GM12865 (cell line): Measurements from ENCODE around the gene VAC14.

ENCODE experiments used
- DNase-seq: peaks from one replicate; pipeline ENCODE4 v3.0.0; 2010; ENCODE audit warnings: low read depth
- H3K4me3 ChIP-seq: 2 replicates; pipeline ENCODE4 v1.5.1; 2011; ENCODE audit warnings: mild to moderate bottlenecking, low read depth, low read length, control low read depth
- CTCF ChIP-seq: IDR thresholded peaks from 2 replicates; pipeline ENCODE4 v1.5.1; 2011; ENCODE audit warnings: low read length, control low read depth, low read depth, inconsistent platforms; ENCODE audit not compliant: insufficient read depth; ENCODE audit errors: missing control alignments

The VAC14 gene

DNA sequence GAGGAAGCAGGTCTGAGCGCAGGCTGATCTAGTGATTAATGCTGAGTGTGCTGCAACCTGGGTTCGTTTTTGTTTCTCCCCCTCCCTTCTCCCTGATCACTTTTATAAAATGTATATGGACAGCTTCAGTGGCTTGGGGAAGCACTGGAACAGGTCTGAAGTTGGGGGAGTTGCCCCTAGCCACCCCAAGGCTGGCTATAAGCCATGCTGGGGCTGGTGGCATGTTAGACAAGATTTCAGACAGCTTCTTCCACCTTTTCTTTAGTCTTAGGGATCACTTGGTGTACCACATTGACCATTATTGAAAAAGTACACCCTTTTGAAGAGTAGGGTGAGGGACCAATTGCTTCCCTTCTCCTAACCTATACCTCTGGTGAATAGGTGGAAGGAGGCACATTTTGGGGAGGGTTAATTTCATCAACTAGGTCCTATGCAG is 3.8 kb upstream of the VAC14 start:
- DNase-seq = no peak
- no peak overlapping the region for H3K4me3 ChIP-seq
- no peak for TF ChIP-seq CTCF

GRCh38 chr16:70804153-70804733 is 3.3 kb upstream of the VAC14 start:
- no peak overlapping the region for H3K4me3 ChIP-seq
- no peak for TF ChIP-seq CTCF
- DNase-seq = no peak

DNA sequence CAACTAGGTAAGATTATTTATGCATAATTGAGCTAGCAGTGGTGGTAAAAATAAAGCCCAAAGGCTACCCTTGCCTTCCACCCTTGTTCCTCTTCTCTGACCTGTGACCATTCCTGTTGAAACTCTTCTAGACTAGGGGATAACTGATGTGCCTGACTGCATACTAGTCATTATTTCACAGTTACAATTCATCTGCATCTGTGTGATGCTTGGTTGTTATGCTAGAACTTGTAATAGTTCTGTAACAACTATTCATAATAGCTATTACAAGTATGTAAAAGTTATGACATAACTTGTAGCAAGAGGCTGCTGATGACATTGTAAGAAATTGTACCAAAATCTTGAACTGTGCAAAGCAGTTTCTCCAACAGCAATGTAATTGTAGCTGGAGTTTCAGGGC is 2.4 kb upstream of the VAC14 start:
- H3K4me3 ChIP-seq = no peak overlapping the region
- no peak for TF ChIP-seq CTCF
- no peak for DNase-seq

DNA sequence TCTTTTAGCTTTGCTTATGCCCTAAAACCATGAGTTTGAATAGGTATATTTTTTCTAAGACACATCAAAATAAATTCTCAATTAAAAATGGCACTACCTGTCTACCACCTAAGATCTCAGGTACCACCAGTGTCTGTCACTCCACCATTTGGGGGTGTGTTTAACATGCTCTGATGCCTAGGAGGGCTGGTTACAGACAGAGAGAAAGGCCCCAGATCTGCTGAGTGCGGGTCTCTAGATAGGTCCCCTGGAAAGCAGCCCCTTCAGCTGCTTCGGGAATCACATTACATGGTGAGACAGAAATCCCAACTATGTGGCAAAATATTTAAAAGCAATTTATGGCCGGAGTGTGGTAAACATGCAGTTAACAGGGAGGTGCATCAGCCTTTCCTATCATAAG is 653 bp upstream of the VAC14 start:
- H3K4me3 ChIP-seq = no peak overlapping the region
- no peak for TF ChIP-seq CTCF
- DNase-seq = no peak

DNA sequence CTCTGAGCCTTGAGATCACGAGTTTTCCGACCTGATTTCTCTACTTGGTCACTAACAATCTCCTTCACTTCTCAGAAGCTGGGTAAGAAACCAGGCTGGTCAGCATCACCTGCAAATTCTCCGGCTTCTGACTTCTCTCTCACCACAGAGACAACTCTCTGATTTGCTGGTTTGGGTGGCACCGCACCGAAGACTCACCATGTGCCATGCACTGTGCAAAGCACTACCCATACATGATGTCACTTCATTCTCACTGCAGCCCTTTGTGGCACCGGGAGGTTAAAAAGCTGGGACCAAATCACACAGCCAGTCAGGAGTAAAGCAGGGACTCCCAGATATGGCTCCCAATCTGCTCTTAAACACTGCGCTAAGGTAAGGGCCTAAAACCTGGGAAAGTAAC is 647 bp downstream of the VAC14 start:
- no peak for TF ChIP-seq CTCF
- H3K4me3 ChIP-seq = peak overlapping the region; percentile 85
- DNase-seq = peak; percentile 25

DNA sequence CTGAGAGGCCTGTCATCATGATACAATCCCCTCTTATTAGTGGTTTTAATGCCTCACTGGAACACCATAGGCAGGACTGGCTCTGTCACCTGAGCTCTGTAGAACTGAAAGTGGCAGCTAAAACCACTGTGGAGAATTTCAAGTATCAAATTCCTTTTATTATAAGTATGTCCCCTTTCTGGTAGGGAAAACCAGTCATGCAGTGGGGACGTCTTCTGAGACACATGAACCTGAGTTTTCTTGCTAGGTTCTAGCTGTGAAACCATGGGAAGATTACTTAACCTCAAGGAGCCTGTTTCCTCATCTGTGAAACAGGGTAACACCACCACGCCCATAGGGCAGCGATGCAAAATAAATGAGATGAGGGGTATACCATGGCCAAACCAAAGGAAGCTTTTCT is 4.7 kb downstream of the VAC14 start:
- TF ChIP-seq CTCF = no peak
- no peak for DNase-seq

DNA sequence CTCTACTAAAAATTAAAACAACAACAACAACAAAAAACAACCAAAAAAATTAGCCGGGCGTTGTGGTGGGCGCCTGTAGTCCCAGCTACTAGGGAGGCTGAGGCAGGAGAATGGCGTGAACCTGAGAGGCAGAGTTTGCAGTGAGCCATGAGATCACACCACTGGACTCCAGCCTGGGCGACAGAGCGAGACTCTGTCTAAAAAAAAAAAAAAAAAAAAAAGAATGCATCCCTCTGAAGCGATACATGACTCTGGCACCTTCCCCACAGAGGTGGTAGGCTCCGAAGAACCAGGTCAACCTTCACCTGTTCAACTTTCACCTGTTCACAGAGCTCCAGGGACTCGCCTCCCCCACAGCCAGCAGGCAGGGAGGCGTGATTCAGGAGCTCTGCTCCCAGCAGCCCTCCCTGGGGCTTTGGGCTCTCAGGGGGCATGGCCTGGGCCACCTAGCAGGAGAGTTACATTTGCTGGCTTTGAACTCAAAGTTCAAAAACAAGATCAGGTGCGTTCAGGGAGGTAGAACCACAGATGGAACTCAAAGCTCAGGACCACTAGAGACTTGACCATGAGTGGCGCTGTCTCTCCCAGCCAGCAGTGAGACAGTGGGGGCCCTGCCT is 5.6 kb downstream of the VAC14 start:
- DNase-seq = no peak
- no peak for TF ChIP-seq CTCF
- no peak overlapping the region for H3K4me3 ChIP-seq

More for the DNA sequence above, 4.7 kb downstream of the VAC14 start:
- no peak overlapping the region for H3K4me3 ChIP-seq
